ENCODE data around the gene AQP11. TPM values are rescaled to one million over a fixed set of nuclear protein-coding genes. Genes with fewer than 3 reads are reported as not detected.

Gene AQP11
- total RNA-seq, 1 donor from 2014 or later: 0.52 TPM

- H3K27me3 ChIP-seq (ENCODE audit: control insufficient read depth in 3 of 3, insufficient read depth in 3 of 3, low read length in 3 of 3): no peaks in the 10 kb centered on the region
- H3K9ac ChIP-seq (ENCODE audit: low read depth in 1 of 3, low read length in 3 of 3): peak overlapping the region; percentile 70 to 82 (median 77)
- H3K4me1 ChIP-seq (ENCODE audit: control insufficient read depth in 3 of 3, insufficient read depth in 3 of 3, low read length in 3 of 3): peaks cover 8 to 20% (median 14%) of the 10 kb centered on the region in 3 donors
- no peaks in the 10 kb centered on the region for H3K9me3 ChIP-seq (ENCODE audit: control insufficient read depth in 3 of 3, low read length in 3 of 3)
- no peaks in the 10 kb centered on the region for H3K36me3 ChIP-seq (ENCODE audit: control insufficient read depth in 3 of 3, insufficient read depth in 3 of 3, low read length in 3 of 3)
- no peak overlapping the region for H3K27ac ChIP-seq (ENCODE audit: low read depth, low read length)
- peak overlapping the region; percentile 79 to 83 (median 82) for H3K4me3 ChIP-seq (ENCODE audit: low read length in 3 of 3)
Measured at GRCh38 chr11:77590194-77590782, 535 bp downstream of the AQP11 start.

GRCh38 chr11:77592727-77593126, 3.0 kb downstream of the AQP11 start:
- H3K4me3 ChIP-seq (ENCODE audit: low read length in 3 of 3): no peak overlapping the region
- H3K27ac ChIP-seq (ENCODE audit: low read depth, low read length): no peak overlapping the region
- H3K9me3 ChIP-seq (ENCODE audit: control insufficient read depth in 3 of 3, low read length in 3 of 3): no peaks in the 10 kb centered on the region
- no peaks in the 10 kb centered on the region for H3K36me3 ChIP-seq (ENCODE audit: control insufficient read depth in 3 of 3, insufficient read depth in 3 of 3, low read length in 3 of 3)
- H3K4me1 ChIP-seq (ENCODE audit: control insufficient read depth in 3 of 3, insufficient read depth in 3 of 3, low read length in 3 of 3): peaks cover 8 to 20% (median 14%) of the 10 kb centered on the region in 3 donors
- no peaks in the 10 kb centered on the region for H3K27me3 ChIP-seq (ENCODE audit: control insufficient read depth in 3 of 3, insufficient read depth in 3 of 3, low read length in 3 of 3)
- H3K9ac ChIP-seq (ENCODE audit: low read depth in 1 of 3, low read length in 3 of 3): no peak overlapping the region

DNA sequence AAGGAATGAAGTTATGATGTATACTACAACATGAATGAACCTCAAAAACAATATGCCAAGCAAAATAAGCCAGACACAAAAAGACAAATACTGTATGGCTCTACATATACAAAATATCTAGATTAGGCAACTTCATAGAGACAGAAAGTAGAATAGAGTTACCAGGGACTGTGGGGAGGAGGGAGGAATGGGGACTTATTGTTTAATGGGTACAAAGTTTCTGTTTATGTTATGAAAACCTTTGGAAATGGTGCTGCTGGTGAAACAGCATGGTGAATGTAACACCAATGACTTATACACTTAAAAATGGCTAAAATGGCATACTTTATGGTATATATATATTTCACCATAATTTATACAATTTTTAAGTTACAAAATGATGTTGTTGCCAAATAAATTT, 4.1 kb downstream of the AQP11 start:
- H3K4me1 ChIP-seq (ENCODE audit: control insufficient read depth in 3 of 3, insufficient read depth in 3 of 3, low read length in 3 of 3): peaks cover 8 to 15% (median 11%) of the 10 kb centered on the region in 3 donors
- H3K27me3 ChIP-seq (ENCODE audit: control insufficient read depth in 3 of 3, insufficient read depth in 3 of 3, low read length in 3 of 3): no peaks in the 10 kb centered on the region
- no peak overlapping the region for H3K9ac ChIP-seq (ENCODE audit: low read depth in 1 of 3, low read length in 3 of 3)
- no peaks in the 10 kb centered on the region for H3K36me3 ChIP-seq (ENCODE audit: control insufficient read depth in 3 of 3, insufficient read depth in 3 of 3, low read length in 3 of 3)
- no peak overlapping the region for H3K4me3 ChIP-seq (ENCODE audit: low read length in 3 of 3)
- H3K27ac ChIP-seq (ENCODE audit: low read depth, low read length): no peak overlapping the region
- H3K9me3 ChIP-seq (ENCODE audit: control insufficient read depth in 3 of 3, low read length in 3 of 3): no peaks in the 10 kb centered on the region

DNA sequence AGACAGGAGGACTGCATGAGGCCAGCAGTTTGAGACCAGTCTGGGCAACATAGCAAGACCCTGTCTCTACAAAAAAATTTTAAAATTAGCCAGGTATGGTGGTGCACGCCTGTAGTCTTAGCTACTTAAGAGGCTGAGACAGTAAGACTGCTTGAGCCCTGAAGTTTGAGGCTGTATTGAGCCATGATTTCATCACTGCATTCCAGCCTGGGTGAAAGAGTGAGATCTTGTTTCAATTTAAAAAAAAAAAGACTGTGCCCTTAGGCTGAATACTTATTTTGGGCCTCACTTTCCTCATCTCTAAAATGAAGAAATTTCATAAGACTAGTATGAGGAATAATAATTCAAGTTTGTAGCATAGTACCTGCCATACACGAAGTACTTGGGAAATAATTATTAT, 6.9 kb downstream of the AQP11 start:
- Histone ChIP-seq H3K27me3 (ENCODE audit: control insufficient read depth in 3 of 3, insufficient read depth in 3 of 3, low read length in 3 of 3) (no peaks in the 10 kb centered on the region), H3K4me3 (ENCODE audit: low read length in 3 of 3) (no peak overlapping the region), H3K9ac (ENCODE audit: low read depth in 1 of 3, low read length in 3 of 3) (no peak overlapping the region), H3K36me3 (ENCODE audit: control insufficient read depth in 3 of 3, insufficient read depth in 3 of 3, low read length in 3 of 3) (no peaks in the 10 kb centered on the region), H3K27ac (ENCODE audit: low read depth, low read length) (no peak overlapping the region), H3K4me1 (ENCODE audit: control insufficient read depth in 3 of 3, insufficient read depth in 3 of 3, low read length in 3 of 3) (no peaks in the 10 kb centered on the region), H3K9me3 (ENCODE audit: control insufficient read depth in 3 of 3, low read length in 3 of 3) (no peaks in the 10 kb centered on the region)

DNA sequence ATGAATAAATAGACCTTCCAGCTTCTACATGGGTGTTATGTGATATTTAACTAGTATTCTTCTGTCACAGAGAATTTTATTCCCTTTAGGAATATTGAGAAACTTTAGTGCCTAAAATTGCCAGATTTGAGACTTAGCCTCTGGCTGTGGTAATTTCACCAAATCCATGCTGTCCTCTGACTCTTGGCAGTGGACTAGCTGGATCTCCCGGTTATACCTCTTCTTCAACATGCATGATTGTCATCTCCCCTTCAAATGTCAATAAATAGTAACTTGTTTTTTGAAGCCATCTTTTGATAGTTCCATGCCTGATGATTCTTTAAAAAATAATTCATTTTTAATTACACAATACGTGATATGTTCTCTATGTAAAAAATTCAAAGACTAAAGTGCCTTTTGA, 8.4 kb downstream of the AQP11 start:
- Histone ChIP-seq H3K4me3 (ENCODE audit: low read length in 3 of 3) (no peak overlapping the region), H3K4me1 (ENCODE audit: control insufficient read depth in 3 of 3, insufficient read depth in 3 of 3, low read length in 3 of 3) (peaks cover 0 to 2% (median 2%) of the 10 kb centered on the region in 3 donors), H3K9ac (ENCODE audit: low read depth in 1 of 3, low read length in 3 of 3) (no peak overlapping the region), H3K36me3 (ENCODE audit: control insufficient read depth in 3 of 3, insufficient read depth in 3 of 3, low read length in 3 of 3) (no peaks in the 10 kb centered on the region), H3K27me3 (ENCODE audit: control insufficient read depth in 3 of 3, insufficient read depth in 3 of 3, low read length in 3 of 3) (no peaks in the 10 kb centered on the region), H3K27ac (ENCODE audit: low read depth, low read length) (no peak overlapping the region), H3K9me3 (ENCODE audit: control insufficient read depth in 3 of 3, low read length in 3 of 3) (no peaks in the 10 kb centered on the region)

DNA sequence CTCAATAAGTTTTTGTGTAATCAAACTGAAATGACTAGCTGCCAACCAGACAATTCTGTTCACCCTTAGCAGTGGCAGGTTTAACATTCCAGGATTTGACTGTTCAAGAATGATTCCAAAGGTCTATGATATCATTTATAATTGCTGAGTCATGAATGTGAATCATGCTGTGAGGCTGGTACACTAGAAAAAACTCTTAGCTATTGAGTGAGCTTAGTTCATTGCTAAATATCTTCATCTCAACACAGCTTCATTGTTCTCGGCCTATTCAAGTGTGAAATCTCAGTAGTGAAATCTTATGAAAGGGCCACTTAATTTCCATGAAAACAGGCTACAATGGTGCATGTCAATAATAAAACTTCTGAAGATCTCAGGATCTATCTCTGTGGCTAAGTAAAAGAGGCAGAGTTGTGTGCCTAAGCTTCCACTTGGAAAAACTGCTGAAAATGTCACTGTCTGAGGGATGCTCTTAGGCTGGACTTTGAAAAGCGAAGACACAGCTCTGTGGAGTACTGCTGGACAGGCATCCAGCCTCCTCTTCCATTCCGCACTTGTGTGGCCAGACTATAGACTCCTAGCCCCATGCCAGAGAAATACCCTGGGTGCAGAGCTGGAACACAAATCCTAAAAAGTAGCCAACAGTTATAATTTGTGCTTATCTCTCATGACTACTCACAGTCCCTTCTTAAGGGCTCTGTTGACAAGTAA, 12.8 kb downstream of the AQP11 start:
- no peaks in the 10 kb centered on the region for H3K9me3 ChIP-seq (ENCODE audit: control insufficient read depth in 3 of 3, low read length in 3 of 3)
- H3K9ac ChIP-seq (ENCODE audit: low read depth in 1 of 3, low read length in 3 of 3): no peak overlapping the region
- no peaks in the 10 kb centered on the region for H3K27me3 ChIP-seq (ENCODE audit: control insufficient read depth in 3 of 3, insufficient read depth in 3 of 3, low read length in 3 of 3)
- H3K4me3 ChIP-seq (ENCODE audit: low read length in 3 of 3): no peak overlapping the region
- H3K4me1 ChIP-seq (ENCODE audit: control insufficient read depth in 3 of 3, insufficient read depth in 3 of 3, low read length in 3 of 3): peaks cover 0 to 2% (median 2%) of the 10 kb centered on the region in 3 donors
- H3K36me3 ChIP-seq (ENCODE audit: control insufficient read depth in 3 of 3, insufficient read depth in 3 of 3, low read length in 3 of 3): peaks cover 0 to 4% (median 2%) of the 10 kb centered on the region in 3 donors
- H3K27ac ChIP-seq (ENCODE audit: low read depth, low read length): no peak overlapping the region

DNA sequence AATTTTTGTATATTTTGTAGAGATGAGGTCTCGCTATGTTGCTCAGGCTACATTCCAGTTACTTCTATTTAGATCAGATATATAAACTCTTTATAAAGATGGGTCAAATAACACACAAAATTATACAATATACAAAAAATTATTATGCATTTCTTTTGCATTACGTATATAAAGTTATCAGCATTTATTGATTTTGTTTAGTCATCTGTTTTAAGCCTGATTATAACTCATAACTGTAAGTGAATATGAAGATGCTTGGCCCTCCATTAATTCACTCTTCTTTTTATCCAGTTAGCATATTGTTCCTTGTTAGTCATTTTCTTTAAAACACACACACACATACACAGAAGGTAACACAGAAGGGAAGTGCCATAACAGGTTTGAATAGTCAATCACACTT, 14.5 kb downstream of the AQP11 start:
- Histone ChIP-seq H3K9me3 (ENCODE audit: control insufficient read depth in 3 of 3, low read length in 3 of 3) (no peaks in the 10 kb centered on the region), H3K27ac (ENCODE audit: low read depth, low read length) (no peak overlapping the region), H3K9ac (ENCODE audit: low read depth in 1 of 3, low read length in 3 of 3) (no peak overlapping the region), H3K4me1 (ENCODE audit: control insufficient read depth in 3 of 3, insufficient read depth in 3 of 3, low read length in 3 of 3) (peaks cover 0 to 2% (median 2%) of the 10 kb centered on the region in 3 donors), H3K27me3 (ENCODE audit: control insufficient read depth in 3 of 3, insufficient read depth in 3 of 3, low read length in 3 of 3) (no peaks in the 10 kb centered on the region), H3K36me3 (ENCODE audit: control insufficient read depth in 3 of 3, insufficient read depth in 3 of 3, low read length in 3 of 3) (peaks cover 0 to 5% (median 2%) of the 10 kb centered on the region in 3 donors), H3K4me3 (ENCODE audit: low read length in 3 of 3) (no peak overlapping the region)

DNA sequence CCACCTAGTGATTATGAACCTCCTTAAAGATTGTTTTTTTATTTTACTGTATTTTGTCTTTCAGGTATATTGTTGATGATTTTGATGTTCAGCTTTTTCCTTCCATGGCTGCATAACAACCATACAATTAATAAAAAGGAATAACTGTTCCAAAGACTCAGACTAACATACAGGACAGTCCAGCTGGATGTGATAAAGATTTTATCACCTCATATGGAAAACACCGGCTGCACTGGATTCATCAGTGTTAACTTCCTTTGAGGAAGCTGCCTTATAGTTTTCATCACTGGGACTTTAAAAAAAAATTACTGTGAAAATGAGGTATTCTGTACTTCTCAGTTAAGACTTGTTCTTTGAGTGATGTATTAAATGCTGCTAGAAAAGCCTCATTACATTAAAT, 19.5 kb downstream of the AQP11 start:
- Histone ChIP-seq H3K9me3 (ENCODE audit: control insufficient read depth in 3 of 3, low read length in 3 of 3) (no peaks in the 10 kb centered on the region), H3K4me1 (ENCODE audit: control insufficient read depth in 3 of 3, insufficient read depth in 3 of 3, low read length in 3 of 3) (no peaks in the 10 kb centered on the region), H3K9ac (ENCODE audit: low read depth in 1 of 3, low read length in 3 of 3) (no peak overlapping the region), H3K27me3 (ENCODE audit: control insufficient read depth in 3 of 3, insufficient read depth in 3 of 3, low read length in 3 of 3) (no peaks in the 10 kb centered on the region), H3K36me3 (ENCODE audit: control insufficient read depth in 3 of 3, insufficient read depth in 3 of 3, low read length in 3 of 3) (peaks cover 0 to 15% (median 13%) of the 10 kb centered on the region in 3 donors), H3K4me3 (ENCODE audit: low read length in 3 of 3) (no peak overlapping the region), H3K27ac (ENCODE audit: low read depth, low read length) (no peak overlapping the region)

GRCh38 chr11:77611921-77612320, 22.2 kb downstream of the AQP11 start:
- H3K27ac ChIP-seq (ENCODE audit: low read depth, low read length): no peak overlapping the region
- no peaks in the 10 kb centered on the region for H3K4me1 ChIP-seq (ENCODE audit: control insufficient read depth in 3 of 3, insufficient read depth in 3 of 3, low read length in 3 of 3)
- no peaks in the 10 kb centered on the region for H3K27me3 ChIP-seq (ENCODE audit: control insufficient read depth in 3 of 3, insufficient read depth in 3 of 3, low read length in 3 of 3)
- no peaks in the 10 kb centered on the region for H3K9me3 ChIP-seq (ENCODE audit: control insufficient read depth in 3 of 3, low read length in 3 of 3)
- no peak overlapping the region for H3K9ac ChIP-seq (ENCODE audit: low read depth in 1 of 3, low read length in 3 of 3)
- H3K36me3 ChIP-seq (ENCODE audit: control insufficient read depth in 3 of 3, insufficient read depth in 3 of 3, low read length in 3 of 3): peaks cover 5 to 35% (median 24%) of the 10 kb centered on the region in 3 donors
- no peak overlapping the region for H3K4me3 ChIP-seq (ENCODE audit: low read length in 3 of 3)

- H3K27ac ChIP-seq (ENCODE audit: low read depth, low read length): no peak overlapping the region
- no peaks in the 10 kb centered on the region for H3K4me1 ChIP-seq (ENCODE audit: control insufficient read depth in 3 of 3, insufficient read depth in 3 of 3, low read length in 3 of 3)
Measured at GRCh38 chr11:77617892-77618291, 28.1 kb downstream of the AQP11 start.

More at GRCh38 chr11:77617892-77618291, 28.1 kb downstream of the AQP11 start:
- Histone ChIP-seq H3K4me3 (ENCODE audit: low read length in 3 of 3) (no peak overlapping the region), H3K9me3 (ENCODE audit: control insufficient read depth in 3 of 3, low read length in 3 of 3) (no peaks in the 10 kb centered on the region), H3K36me3 (ENCODE audit: control insufficient read depth in 3 of 3, insufficient read depth in 3 of 3, low read length in 3 of 3) (peaks cover 16 to 54% (median 40%) of the 10 kb centered on the region in 3 donors), H3K27me3 (ENCODE audit: control insufficient read depth in 3 of 3, insufficient read depth in 3 of 3, low read length in 3 of 3) (no peaks in the 10 kb centered on the region), H3K9ac (ENCODE audit: low read depth in 1 of 3, low read length in 3 of 3) (no peak overlapping the region)
